HG03354 (cell line): ENCODE measurements around the gene FAM117A.
A peak's percentile ranks its signal among the peaks of the same experiment; 100 is the strongest.
"Not testable (repeated sequence)": the region's sequence is repeated elsewhere in the genome, so short reads cannot be mapped to it uniquely, and the experiment has no call there.

ENCODE experiments used
- ATAC-seq: cut with Tn5 transposase; IDR thresholded peaks from one replicate; pipeline ENCODE4 v1.9.1; 2021; ENCODE audit warnings: mild to moderate bottlenecking; ENCODE audit not compliant: unreplicated experiment, poor library complexity, severe bottlenecking

The FAM117A gene

GRCh38 chr17:49766918-49767530 lies 3.1 kb upstream of the FAM117A start:
- ATAC-seq: no peak

GRCh38 chr17:49764559-49765180 lies 739 bp upstream of the FAM117A start:
- ATAC-seq: no peak

- no peak for ATAC-seq
These were observed 1.6 kb downstream of the FAM117A start for GRCh38 chr17:49762151-49762941.

GRCh38 chr17:49760932-49761558 lies 2.9 kb downstream of the FAM117A start:
- ATAC-seq: no peak

GRCh38 chr17:49760296-49760695 lies 3.6 kb downstream of the FAM117A start:
- ATAC-seq: no peak

- no peak for ATAC-seq
These were observed 4.7 kb downstream of the FAM117A start for GRCh38 chr17:49759203-49759602.

GRCh38 chr17:49758464-49759010 lies 5.4 kb downstream of the FAM117A start:
- not testable (repeated sequence) for ATAC-seq

- no peak for ATAC-seq
These were observed 6.7 kb downstream of the FAM117A start for GRCh38 chr17:49757151-49757777.

- no peak for ATAC-seq
These were observed 7.4 kb downstream of the FAM117A start for GRCh38 chr17:49756323-49757150.

GRCh38 chr17:49755663-49756283 lies 8.2 kb downstream of the FAM117A start:
- no peak for ATAC-seq

GRCh38 chr17:49753959-49754391 lies 10.0 kb downstream of the FAM117A start:
- ATAC-seq: no peak

GRCh38 chr17:49752508-49752907 lies 11.4 kb downstream of the FAM117A start:
- no peak for ATAC-seq

GRCh38 chr17:49749730-49750129 lies 14.2 kb downstream of the FAM117A start:
- no peak for ATAC-seq

GRCh38 chr17:49748791-49749190 lies 15.1 kb downstream of the FAM117A start:
- peak; percentile 87 for ATAC-seq

GRCh38 chr17:49748223-49748622 lies 15.7 kb downstream of the FAM117A start:
- no peak for ATAC-seq

GRCh38 chr17:49747632-49748031 lies 16.3 kb downstream of the FAM117A start:
- ATAC-seq: no peak

- no peak for ATAC-seq
These were observed 17.0 kb downstream of the FAM117A start for GRCh38 chr17:49746791-49747490.
